HL-60 (cell line): ENCODE measurements around the gene OR10D3.

ENCODE experiments used
- CTCF ChIP-seq: IDR thresholded peaks from one replicate; pipeline ENCODE4 v1.5.1; 2011; ENCODE audit warnings: low read length, control low read depth, inconsistent platforms; ENCODE audit not compliant: insufficient read depth
- GABPA ChIP-seq: IDR thresholded peaks from 2 replicates; pipeline ENCODE4 v1.6.1; 2012; ENCODE audit warnings: low read depth

GRCh38 chr11:124172101-124172500 lies 11.0 kb upstream of the OR10D3 start:
- TF ChIP-seq CTCF (no peak), GABPA (no peak)
